Inflammatory macrophage treated with lipopolysaccharide for 4 hours (primary cell): Measurements from ENCODE around the gene KIF16B.
"Not testable (repeated sequence)": the region's sequence is repeated elsewhere in the genome, so short reads cannot be mapped to it uniquely, and the experiment has no call there.

ENCODE experiments used
- DNase-seq: peaks from one replicate; pipeline ENCODE4 v3.0.0-alpha.2; 2020

The KIF16B gene

DNA sequence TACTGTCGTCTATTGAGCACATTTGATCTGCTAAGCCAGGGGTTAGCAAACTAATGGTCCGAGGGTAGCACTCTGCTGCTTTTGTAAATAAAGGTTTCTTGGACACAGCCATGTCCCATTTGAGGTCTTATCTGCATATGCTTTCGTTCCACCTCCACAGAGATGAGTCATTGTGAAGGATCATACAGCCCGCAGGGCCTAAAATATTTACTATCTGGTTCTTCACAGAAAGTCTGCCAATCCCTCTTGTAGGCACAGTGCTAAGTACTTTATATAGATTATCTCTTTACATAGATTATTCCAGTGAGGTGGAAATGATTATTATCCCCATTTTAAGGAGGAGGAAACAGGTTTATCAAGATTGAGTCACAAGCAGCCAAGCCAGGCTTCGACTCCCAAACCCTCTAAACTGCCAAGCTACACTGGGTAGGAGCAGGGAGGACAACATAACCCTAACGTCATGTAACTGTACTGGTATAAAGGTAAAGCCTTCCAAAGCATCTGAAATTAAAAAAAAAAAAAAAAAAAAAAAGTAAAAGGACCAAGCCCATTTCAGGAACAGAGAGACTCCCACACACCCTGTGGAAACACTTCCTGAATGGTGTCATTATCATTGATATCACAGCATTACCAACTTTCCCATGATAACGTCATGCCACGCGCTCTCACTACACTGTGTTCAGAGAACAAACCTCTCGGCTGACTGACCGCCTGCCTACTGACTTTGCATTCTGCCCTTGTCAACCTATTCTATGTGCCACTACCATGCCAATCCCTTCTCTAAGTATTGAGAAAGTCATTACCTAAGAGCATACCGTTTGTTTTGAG, 101.0 kb downstream of the KIF16B start:
- peak; percentile 90 for DNase-seq

DNA sequence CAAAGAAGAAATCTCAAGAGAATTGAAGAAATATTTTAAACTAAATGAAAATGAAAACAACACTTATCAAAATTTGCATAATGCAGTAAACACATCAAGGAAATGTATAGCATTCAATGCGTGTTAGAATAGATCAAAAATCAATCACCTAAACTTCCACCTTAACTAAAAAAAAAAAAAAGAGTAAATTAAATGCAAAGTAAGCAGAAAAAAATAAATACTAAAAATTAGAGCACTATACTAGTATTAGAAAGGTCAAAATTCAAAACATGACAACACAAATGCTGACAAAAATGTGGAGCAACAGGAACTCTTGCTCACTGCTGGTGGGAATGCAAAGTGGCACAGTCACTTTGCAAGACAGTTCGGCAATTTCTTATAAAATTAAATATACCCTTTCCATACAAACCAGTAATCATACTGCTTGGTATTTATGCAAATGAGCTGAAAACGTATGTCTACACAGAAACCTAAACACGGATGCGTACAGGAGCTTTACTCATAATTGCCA, 103.8 kb downstream of the KIF16B start:
- no peak for DNase-seq

DNA sequence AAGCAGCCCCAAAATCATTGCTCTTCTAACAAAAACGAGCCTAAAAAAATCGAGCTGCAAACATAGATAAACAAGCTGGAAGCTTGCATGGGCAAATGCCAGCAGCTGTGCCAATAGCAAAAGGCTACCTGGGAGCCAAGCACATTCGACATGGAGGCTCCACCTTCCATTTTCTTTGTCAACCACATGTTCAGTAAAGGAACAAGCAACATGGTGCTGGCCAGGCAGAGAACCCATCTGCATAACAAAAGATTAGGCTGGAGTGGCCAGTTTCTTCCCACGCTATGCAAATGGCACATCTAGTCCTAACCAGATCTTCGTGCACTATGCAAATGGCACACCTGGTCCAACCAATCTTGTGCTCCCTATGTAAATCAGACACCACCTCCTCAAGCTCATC, 110.5 kb downstream of the KIF16B start:
- no peak for DNase-seq

DNA sequence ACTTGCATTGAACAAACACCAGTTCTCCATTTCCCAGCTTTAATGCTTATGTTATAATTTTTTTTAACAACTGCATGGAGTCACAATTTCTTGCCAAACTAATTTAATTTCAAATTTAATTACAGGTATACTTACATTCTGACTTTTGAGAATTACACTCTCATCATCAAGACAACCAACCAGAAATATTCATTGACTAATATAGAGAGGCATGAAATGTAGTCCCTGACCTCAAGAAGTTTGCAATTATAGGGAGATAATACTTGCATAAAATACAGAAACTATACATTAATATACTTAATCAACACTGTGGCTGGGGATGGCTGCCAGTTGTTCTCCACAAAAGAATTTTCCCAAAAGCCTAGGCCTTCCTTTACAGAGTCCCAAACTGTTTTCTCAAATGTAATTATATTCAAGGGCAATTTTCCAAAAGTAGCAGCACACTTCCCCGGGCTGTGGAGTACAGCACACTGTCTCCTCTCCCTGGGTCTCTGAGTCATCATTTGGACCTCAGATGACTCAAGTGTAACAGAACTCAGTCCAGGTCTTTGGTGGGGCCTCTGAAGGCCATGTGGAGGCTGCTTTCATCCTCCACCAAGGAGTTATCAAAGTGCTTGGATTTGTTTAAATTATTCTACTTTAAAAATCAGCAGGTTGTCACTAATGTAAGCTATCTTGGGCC, 114.1 kb downstream of the KIF16B start:
- DNase-seq, result no peak

- DNase-seq, result no peak
These were observed 115.7 kb downstream of the KIF16B start for GRCh38 chr20:16457514-16457913.

DNA sequence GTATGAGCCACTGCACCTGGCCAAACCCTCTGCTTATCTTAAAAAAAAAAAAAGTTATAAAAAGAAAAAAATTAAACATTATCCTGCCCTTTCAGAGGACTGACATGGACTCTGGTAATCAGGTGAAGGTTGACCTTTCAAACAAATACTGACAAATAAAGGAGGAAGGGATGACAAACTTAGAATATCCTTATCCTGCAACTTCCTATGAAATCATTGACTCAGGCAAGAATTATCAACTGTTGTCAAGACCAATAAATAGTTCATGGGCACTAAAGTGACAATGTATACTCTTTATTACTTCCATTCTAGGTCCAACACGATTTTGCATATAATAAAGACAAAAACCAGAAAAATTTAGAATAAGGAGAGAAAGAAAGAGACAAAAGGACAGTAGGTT, 117.9 kb downstream of the KIF16B start:
- no peak for DNase-seq

- no peak for DNase-seq
These were observed 121.3 kb downstream of the KIF16B start for GRCh38 chr20:16451982-16452381.

- no peak for DNase-seq
These were observed 122.2 kb downstream of the KIF16B start for GRCh38 chr20:16451001-16451400.

- DNase-seq, result no peak
These were observed 126.3 kb downstream of the KIF16B start for GRCh38 chr20:16446991-16447390.

GRCh38 chr20:16446246-16446645, 127.0 kb downstream of the KIF16B start:
- no peak for DNase-seq

DNA sequence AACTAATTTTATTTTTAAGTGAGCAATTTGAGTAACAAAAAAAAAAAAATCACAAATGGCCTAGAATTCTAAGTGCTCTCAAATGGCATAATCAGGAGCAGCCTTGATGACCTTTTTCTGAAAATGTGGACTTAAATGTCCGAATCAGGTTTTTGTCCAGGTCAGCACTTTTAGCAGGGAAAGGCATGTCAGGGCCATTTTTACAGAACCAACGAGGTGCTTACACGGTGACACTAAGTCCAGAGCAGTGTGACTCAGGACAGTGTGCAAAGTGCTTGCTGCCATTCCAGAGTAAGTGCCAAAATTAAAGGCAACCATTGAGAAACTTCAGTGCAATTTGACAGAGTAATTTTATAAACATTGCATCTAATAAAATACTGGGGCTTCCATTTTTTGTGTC, 127.8 kb downstream of the KIF16B start:
- DNase-seq, result no peak

DNA sequence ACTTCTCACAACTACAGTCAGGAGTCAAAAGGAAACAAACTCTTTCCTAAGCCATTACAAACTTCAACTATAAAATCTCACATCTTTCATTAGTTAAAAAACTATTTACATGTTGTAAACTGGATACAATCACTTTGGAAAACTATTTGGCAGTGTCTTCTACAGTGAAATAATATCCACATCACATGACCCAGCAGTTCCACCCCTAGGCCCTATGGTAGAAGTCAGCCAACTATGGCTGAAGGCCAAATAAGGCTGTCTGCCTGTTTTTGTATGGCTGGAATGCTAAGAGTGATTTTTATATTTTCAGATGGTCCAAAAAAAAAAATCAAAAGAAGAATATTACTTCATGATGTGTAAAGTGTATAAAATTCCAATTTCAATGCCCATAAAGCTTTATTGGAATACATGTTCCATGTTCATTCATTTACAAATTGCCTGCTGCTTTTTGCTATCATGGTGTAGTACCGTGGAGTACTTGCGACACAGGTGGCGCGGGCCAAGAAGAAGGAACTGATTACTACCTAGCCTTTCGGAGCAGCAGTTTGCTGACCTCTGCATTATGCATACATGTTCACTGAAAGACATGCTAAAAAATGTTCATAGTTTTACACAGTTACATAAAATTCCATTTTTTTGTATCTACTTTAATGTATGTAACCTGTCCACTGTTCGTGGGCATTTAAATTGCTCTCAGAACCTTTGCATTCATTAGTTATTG, 129.0 kb downstream of the KIF16B start:
- DNase-seq, result no peak

GRCh38 chr20:16441546-16442164, 131.6 kb downstream of the KIF16B start:
- no peak for DNase-seq

- no peak for DNase-seq
These were observed 132.6 kb downstream of the KIF16B start for GRCh38 chr20:16440686-16441085.

DNA sequence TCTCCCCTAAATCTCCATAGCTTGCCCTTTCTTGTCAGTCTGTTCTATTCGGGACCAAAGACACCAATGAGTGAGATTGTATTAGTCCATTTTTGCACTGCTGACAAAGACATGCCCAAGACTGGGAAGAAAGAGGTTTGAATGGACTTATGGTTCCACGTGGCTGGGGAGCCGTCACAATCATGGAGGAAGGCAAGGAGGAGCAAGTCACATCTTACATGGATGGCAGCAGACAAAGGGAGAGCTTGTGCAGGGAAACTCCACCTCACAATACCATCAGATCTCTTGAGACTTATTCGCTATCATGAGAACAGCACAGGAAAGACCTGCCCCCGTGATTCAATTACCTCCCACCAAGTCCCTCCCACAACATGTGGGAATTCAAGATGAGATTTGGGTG, 133.7 kb downstream of the KIF16B start:
- not testable (repeated sequence) for DNase-seq

DNA sequence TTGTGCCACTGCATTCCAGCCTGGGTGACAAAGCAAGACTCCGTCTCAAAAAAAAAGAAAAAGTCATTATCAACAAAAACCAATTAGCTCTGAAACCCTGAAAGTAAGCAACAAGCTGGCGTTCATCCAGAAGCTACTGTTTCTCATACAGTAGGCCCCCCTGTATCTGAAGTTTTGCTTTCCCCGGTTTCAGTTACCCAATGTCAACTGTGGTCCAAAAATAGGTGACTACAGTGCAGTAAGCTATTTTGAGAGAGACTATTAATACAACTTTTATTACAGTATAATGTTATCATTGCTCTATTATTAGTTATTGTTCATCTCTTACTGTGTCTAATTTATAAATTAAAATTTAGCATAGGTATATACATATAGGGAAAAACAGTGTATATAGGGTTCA, 135.1 kb downstream of the KIF16B start:
- DNase-seq, result no peak

DNA sequence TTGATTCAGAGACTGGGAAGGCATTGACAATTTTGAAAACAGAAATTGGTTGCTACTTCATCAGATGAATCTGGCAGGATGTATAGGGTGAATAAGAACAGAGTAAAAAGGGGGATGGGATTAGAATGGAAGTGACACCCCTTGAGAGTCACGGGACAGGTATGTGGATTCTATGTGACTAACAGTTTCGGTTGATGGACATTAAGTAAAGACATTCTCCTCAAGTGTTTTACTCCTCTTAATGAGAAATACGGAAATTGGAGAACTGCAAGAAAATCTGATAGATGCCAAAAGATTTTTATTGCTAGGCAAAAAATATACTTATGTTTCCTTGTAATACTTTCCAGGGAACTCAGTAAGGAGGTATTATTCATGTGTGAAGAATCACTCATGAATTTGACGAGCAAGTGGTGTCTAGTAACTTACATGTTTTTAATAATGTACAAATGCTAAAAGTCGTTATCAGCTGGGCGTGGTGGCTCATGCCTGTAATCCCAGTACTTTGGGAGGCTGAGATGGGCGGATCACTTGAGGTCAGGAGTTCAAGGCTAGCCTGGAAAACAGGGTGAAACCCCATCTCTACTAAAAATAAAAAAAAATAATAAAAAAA, 135.8 kb downstream of the KIF16B start:
- no peak for DNase-seq

DNA sequence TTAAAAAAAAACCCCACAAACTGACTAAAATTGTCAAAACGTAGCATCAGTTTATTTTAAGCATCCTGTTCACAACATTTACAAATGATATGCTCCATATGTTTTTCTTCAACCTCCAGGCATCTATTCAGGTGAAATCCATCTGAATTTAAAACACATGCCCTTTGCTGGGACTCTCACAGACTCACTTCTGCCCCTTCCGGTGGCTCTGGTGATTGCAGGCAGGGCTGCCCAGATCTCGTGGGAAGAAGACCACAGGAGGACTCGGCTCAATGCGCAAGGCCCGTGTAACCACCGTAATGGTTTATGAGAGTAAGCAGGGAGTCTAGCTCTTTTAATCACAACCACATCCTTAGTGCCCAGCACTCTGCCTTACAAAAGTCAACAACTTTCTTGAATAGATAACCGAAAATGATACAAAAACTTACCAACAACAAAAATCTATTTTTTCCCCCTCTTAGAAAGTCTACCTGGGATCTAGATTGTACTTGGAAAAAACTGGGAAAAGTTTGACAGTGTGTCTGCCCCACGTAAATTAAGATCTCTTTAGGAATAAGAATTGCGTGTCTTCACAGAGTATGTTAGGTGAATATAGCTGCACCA, 139.1 kb downstream of the KIF16B start:
- DNase-seq, result peak; percentile 15

DNA sequence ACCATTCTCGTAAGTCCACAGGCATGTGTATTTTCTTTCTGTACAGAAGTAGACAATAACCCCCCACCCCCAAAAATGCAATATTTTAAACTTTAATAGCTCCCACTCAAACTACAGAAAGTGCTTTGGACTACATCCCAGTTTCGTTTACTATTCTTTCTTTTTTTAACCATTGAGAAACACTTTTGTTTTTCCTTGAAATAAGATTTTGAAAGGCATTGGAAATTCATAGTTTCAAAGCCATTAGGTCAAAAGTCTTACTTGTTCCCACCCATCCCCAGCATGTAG, 140.0 kb downstream of the KIF16B start:
- no peak for DNase-seq

GRCh38 chr20:16432466-16433292, 140.6 kb downstream of the KIF16B start:
- no peak for DNase-seq

- no peak for DNase-seq
These were observed 145.1 kb downstream of the KIF16B start for GRCh38 chr20:16428112-16428511.

- no peak for DNase-seq
These were observed 145.7 kb downstream of the KIF16B start for GRCh38 chr20:16427571-16427970.
